Liver (tissue), 3 donors: ENCODE results near the gene ATP6V0E2.

ENCODE experiments used
- ATF3 ChIP-seq: IDR thresholded peaks from 2 replicates; pipeline ENCODE4 v1.6.1; 2016; ENCODE audit warnings: antibody characterized with exemption
- CTCF ChIP-seq: fragments of 150-350 bp; IDR thresholded peaks from 2 replicates; pipeline ENCODE4 v1.5.1; 2017; ENCODE audit warnings: improper control_type of control experiment, low read depth, low read length; ENCODE audit not compliant: missing input control
- FOXA1 ChIP-seq: IDR thresholded peaks from 2 replicates; pipeline ENCODE4 v1.6.1; 2016; ENCODE audit warnings: antibody characterized with exemption
- HNF4A ChIP-seq, 2 donors: conservative IDR thresholded peaks; 2 replicates each; pipeline ENCODE4 v1.6.1; 2016; ENCODE audit warnings: antibody characterized with exemption in 2 of 2, mild to moderate bottlenecking in 2 of 2
- JUND ChIP-seq, 2 donors: IDR thresholded peaks; 2 replicates each; pipeline ENCODE4 v1.6.1; 2016; ENCODE audit warnings: antibody characterized with exemption in 2 of 2
- MAX ChIP-seq: IDR thresholded peaks from 2 replicates; pipeline ENCODE4 v1.6.1; 2016; ENCODE audit warnings: antibody characterized with exemption
- RAD21 ChIP-seq, 2 donors: IDR thresholded peaks; 2 replicates each; pipeline ENCODE4 v1.6.1; 2016; ENCODE audit warnings: antibody characterized with exemption in 2 of 2, mild to moderate bottlenecking in 2 of 2
- REST ChIP-seq: IDR thresholded peaks from 2 replicates; pipeline ENCODE4 v1.6.1; 2016; ENCODE audit warnings: antibody characterized with exemption, mild to moderate bottlenecking
- TAF1 ChIP-seq: conservative IDR thresholded peaks from 2 replicates; pipeline ENCODE4 v1.6.1; 2016; ENCODE audit warnings: antibody characterized with exemption, mild to moderate bottlenecking
- YY1 ChIP-seq: IDR thresholded peaks from 2 replicates; pipeline ENCODE4 v1.6.1; 2016; ENCODE audit warnings: antibody characterized with exemption, mild to moderate bottlenecking
- donor health status: healthy.
- donor health status: healthy.

GRCh38 chr7:149885191-149886017 is 11.6 kb downstream of the ATP6V0E2 start:
- TF ChIP-seq FOXA1 (no peak), TAF1 (no peak), CTCF (no peak), ATF3 (no peak), REST (peak; percentile 23), MAX (no peak), RAD21 (IDR thresholded peaks at IDR 0.05) (peak; percentile 38 to 59), YY1 (peak; percentile 54), HNF4A (conservative IDR thresholded peaks at IDR 0.05) (peak; percentile 96), JUND (IDR thresholded peaks at IDR 0.05) (peak; percentile 77 to 81)
